HuH-7.5 (cell line): Measurements from ENCODE around the gene GATB.

Experiments used
- DNase-seq: peaks from one replicate; pipeline ENCODE4 v3.0.0; 2011; ENCODE audit warnings: low spot score

GATB gene

GRCh38 chr4:151651496-151651895 is 109.3 kb downstream of the GATB start:
- DNase-seq = no peak

GRCh38 chr4:151649479-151649878 is 111.3 kb downstream of the GATB start:
- no peak for DNase-seq

DNA sequence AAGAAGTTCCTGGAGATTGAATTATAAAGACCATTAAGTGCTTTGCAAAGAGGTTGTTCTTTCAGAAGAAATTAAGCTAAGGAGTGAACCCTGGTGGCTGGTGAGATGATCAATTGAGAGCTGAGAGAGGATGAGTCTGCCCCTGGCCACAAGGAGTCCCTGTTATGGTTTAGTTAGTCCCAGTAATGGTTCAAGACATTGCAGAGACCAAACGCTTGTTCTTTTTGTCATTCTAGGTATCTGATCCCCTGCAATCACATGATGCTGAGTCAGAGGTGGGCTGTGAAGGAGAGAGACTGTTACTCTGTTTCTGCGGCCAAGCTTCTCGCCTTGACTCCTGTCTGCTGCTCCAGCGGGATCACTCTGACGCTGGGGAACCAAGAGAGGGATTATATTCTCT is 114.5 kb downstream of the GATB start:
- no peak for DNase-seq

DNA sequence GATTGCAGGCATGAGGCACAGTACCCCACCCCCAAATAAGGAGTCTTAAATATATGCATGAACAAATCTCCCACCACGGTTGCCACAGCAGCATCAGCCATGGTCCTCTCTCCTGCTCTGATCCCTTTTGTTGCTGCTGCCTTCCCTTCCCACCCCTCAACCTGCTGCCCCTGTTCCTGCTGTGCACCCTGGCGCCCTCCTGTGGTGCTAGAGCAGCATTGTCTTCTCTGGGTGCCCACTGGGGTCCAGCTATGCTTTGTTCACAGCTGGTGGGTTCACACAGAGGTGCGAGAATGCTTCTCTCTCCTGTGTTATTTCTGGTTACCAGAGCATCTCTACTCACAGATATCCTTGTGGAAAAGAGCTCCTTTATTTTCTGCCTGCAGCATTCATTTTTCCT is 116.2 kb downstream of the GATB start:
- DNase-seq = no peak

DNA sequence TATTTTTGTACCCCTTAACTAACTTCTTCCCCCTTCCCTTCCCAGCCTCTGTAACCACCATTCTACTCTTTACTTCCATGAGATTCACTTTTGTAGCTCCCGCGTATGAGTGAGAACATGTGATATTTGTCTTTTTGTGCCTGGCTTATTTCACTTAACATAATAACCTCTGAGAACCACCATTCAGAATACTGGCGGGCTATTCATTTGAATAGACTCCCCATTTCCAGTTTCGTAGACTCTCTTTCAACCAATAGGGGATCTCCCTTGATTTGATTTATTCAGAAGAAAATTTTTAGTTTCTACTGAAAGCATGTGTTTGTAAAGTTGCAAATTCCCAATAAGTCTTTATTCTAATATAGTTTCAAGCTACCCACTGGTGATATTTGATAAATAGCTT is 117.2 kb downstream of the GATB start:
- no peak for DNase-seq

DNA sequence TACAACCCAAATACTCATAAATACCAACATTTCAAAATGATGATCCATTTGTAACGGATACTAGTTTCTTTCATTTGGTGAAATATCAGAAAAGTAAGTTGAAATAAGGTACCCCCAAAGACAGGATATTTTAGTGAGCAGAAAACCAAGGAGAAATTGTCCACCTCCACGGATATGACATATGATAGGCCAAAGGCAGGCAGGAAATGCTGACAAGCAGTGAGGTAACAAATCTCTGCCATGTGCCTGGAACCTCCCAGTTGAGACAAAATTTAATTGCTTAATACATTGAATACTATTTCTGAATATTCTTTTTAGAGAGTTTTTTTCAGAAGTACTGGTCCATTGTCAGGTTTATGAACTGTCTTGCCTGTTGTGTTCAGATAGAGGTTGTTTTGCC is 118.8 kb downstream of the GATB start:
- no peak for DNase-seq

- no peak for DNase-seq
Observed at GRCh38 chr4:151641167-151641566, 119.6 kb downstream of the GATB start.

DNA sequence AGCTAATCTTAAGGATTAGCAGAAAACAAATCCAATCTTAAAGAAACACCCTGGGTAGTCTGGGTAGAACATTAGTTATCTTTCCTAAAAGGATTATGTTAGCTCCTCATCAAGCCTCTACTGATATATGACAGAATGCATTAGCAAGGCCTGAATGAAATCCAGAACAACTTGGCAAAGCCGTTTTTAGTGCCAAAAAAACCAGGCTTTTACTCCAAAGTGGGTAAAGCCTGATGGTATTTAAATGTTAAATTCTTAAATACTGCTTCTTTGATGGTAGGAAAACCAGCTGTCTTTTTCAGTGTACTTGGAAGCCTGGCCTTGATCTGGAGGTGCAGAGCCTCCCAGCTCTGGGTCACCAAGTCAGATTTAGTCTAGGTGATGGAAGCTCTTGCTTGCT is 120.4 kb downstream of the GATB start:
- no peak for DNase-seq

DNA sequence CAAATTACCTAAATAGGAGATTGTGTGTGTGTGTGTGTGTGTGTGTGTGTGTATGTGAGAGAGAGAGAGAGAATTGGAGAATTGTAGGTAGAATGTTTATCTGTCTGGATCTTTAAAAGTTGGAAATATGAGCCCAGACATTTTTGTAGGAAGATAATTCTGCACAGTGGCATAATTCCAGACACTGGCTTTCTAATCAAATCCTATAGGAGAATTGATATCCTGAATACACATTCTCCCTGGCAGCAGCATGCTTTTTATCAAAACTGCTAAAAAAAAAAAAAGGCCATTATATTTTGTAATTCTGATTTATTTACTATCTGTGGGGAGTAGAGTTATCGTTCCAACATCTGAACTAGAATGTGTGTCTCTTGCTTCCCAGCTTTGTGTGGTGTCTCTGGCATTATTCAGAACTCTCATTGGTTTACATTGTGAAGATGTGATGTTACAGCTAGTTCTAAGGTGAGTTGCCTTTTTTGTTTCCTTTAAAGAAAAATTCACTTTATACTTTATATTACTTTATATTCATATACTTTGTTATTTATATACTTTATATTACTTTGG is 122.4 kb downstream of the GATB start:
- no peak for DNase-seq

DNA sequence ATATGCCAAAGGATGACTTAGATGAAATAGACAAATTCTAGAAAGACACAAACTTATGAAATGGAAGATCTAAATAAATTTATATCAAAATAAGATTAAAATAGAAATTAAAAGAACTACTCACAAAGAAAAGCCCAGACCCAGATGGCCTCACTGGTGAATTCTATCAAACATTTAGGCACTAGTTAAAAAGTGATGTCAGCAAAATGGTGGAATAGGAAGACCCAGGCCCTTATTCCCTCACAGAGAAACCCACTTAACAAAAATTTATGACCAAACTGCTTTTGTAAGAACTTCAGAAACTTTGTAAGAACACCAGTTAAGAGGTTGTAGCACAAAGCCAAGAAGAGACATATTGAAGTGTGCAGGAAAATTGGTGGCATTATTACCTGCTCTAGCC is 129.5 kb downstream of the GATB start:
- no peak for DNase-seq

DNA sequence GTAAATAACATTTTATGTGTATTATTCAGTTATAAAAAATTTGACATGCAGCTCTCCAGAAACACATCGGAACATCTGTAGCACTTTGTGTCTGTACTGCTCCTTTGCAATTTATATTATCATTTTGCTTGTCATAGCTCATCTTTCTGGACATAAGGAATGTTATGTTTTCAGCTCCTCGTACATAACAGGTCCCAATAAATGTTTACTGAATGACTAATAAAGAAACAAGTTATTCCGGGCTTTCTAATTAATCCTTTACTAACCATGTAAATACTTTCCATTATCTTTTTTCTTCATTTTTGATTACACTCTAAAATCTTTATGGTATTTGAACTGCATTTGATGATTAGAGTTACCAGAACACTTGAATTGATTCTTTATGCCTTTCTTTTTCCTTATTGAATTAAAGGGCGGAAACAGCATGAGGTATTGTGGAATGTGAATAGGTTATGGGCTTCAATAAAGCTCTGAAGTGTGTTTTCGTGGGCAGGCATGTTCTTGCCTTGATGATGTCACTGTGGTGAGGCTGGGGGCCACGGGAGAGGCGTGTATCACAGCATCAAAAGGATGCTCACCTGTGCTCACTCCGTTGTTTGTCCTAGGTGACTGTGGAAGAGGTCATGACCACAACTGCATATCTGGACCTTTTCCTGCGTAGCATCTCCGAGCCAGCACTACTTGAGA is 131.6 kb downstream of the GATB start:
- no peak for DNase-seq

- no peak for DNase-seq
Observed at GRCh38 chr4:151628001-151628608, 132.7 kb downstream of the GATB start.

GRCh38 chr4:151627491-151627890 is 133.3 kb downstream of the GATB start:
- no peak for DNase-seq

DNA sequence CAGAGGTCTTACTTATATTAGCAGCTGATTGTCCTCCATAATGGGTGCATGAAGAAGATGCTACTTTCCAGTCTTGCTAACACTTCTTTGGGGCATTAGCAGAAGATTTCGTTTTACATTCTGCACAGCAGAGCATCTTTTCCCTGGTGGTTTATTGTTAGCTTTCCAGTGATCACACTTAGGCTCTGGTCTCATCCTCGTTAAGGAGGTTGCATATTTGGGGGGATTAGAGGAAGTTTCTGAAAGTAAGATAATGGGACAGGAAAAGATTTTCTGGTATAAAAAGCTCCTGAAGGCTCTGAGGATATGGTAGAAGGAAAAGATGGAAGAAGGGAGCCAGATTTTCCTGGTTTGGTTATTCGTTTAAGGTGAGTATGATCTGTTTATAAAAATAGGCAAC is 134.1 kb downstream of the GATB start:
- no peak for DNase-seq

DNA sequence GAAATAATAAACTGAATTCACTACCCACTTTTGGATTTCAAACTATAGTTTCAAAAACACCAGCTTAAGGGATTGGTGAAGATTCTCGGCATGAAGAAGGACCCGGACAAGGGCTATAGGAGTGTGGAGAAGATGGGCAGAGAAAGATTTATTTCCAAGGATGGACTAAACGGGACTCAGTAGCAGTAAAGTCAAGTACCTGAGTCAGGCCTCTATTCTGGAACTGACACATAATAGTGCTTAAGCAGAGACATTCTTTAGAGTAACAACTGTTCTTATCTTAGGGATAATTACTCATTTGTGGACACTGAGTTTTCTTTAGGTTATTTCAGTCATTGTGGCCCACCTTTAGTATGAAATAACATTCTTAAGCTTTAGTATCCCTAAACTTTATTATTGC is 134.6 kb downstream of the GATB start:
- DNase-seq = no peak

GRCh38 chr4:151624626-151625565 is 135.9 kb downstream of the GATB start:
- DNase-seq = no peak
